IMR-90 (cell line): ENCODE data around the gene LDLRAD4. TPM values are rescaled to one million over a fixed set of nuclear protein-coding genes. Genes with fewer than 3 reads are reported as not detected.

Source experiments
- ATAC-seq: fragments of 200-7000 bp; cut with Tn5 transposase; 2 replicates; pipeline ENCODE4 v1.9.1; 2020; ENCODE audit warnings: low read depth, mild to moderate bottlenecking, moderate library complexity
- BruUV-seq: library from RNA; stranded (reverse); fragments of 400-500 nt; replicated peaks from 2 replicates; lab custom pipeline; 2021; lab: Mats Ljungman, UMichigan
- CTCF ChIA-PET: fragments of 300-600 bp; formaldehyde crosslinking; extraction: SDS; loops from one replicate; lab custom pipeline; 2021; ENCODE audit warnings: antibody characterized with exemption; lab: Yijun Ruan, JAX
- POLR2A ChIA-PET: fragments of 300-600 bp; sonication (Branson Sonifier 250); formaldehyde crosslinking; loops from one replicate; lab custom pipeline; 2022; ENCODE audit warnings: antibody characterized with exemption; ENCODE audit not compliant: unreplicated experiment; lab: Charles Lee
- DNase-seq: peaks from one replicate; pipeline ENCODE4 v3.0.0; 2013
- H2AFZ ChIP-seq: replicated peaks from 2 replicates; pipeline ENCODE3; 2013; ENCODE audit warnings: low read length, mild to moderate bottlenecking; ENCODE audit not compliant: poor library complexity
- H2AK5ac ChIP-seq: 2 replicates; pipeline ENCODE4 v1.6.1; 2013; ENCODE audit warnings: low read depth, low read length, inconsistent platforms
- H2AK9ac ChIP-seq: replicated peaks from 2 replicates; pipeline ENCODE3; 2013; ENCODE audit warnings: mild to moderate bottlenecking, low read depth, low read length, moderate library complexity; ENCODE audit not compliant: poor library complexity
- H2BK120ac ChIP-seq: 2 replicates; pipeline ENCODE4 v1.6.1; 2013; ENCODE audit warnings: low read depth, low read length, inconsistent platforms
- H2BK15ac ChIP-seq: 3 replicates; pipeline ENCODE4 v1.6.1; 2013; ENCODE audit warnings: low read depth, low read length, inconsistent platforms
- H2BK20ac ChIP-seq: 2 replicates; pipeline ENCODE4 v1.6.1; 2013; ENCODE audit warnings: low read depth, mild to moderate bottlenecking, inconsistent platforms, low read length, moderate library complexity
- H2BK5ac ChIP-seq: 2 replicates; pipeline ENCODE4 v1.6.1; 2013; ENCODE audit warnings: mild to moderate bottlenecking, low read depth, low read length, inconsistent platforms; ENCODE audit not compliant: poor library complexity, severe bottlenecking
- H3K14ac ChIP-seq: replicated peaks from 2 replicates; pipeline ENCODE4 v1.6.1; 2013; ENCODE audit warnings: low read depth, low read length, inconsistent platforms
- H3K18ac ChIP-seq: 2 replicates; pipeline ENCODE4 v1.6.1; 2013; ENCODE audit warnings: low read depth, low read length, control low read depth
- H3K23ac ChIP-seq: 2 replicates; pipeline ENCODE4 v1.6.1; 2013; ENCODE audit warnings: low read depth, low read length, inconsistent platforms
- H3K27ac ChIP-seq: 2 replicates; pipeline ENCODE4 v1.5.1; 2013; ENCODE audit warnings: mild to moderate bottlenecking, control low read depth, low read length; ENCODE audit not compliant: insufficient read depth
- H3K27me3 ChIP-seq: 2 replicates; pipeline ENCODE4 v1.6.1; 2013; ENCODE audit warnings: low read length; ENCODE audit not compliant: control insufficient read depth, insufficient read depth
- H3K36me3 ChIP-seq: 2 replicates; pipeline ENCODE4 v1.6.1; 2013; ENCODE audit warnings: low read length, mixed read lengths; ENCODE audit not compliant: control insufficient read depth, insufficient read depth
- H3K4ac ChIP-seq: 2 replicates; pipeline ENCODE4 v1.6.1; 2013; ENCODE audit warnings: low read depth, low read length, inconsistent platforms
- H3K4me1 ChIP-seq: 2 replicates; pipeline ENCODE4 v1.6.1; 2013; ENCODE audit warnings: low read length, mixed read lengths; ENCODE audit not compliant: control insufficient read depth, insufficient read depth
- H3K4me2 ChIP-seq: 2 replicates; pipeline ENCODE4 v1.6.1; 2013; ENCODE audit warnings: low read depth, mild to moderate bottlenecking, control low read depth, low read length, moderate library complexity
- H3K4me3 ChIP-seq: 2 replicates; pipeline ENCODE4 v1.5.1; 2013; ENCODE audit warnings: low read depth, mild to moderate bottlenecking, control low read depth, low read length, moderate library complexity; ENCODE audit not compliant: insufficient read depth
- H3K56ac ChIP-seq: 2 replicates; pipeline ENCODE4 v1.6.1; 2013; ENCODE audit warnings: low read length, inconsistent platforms; ENCODE audit not compliant: insufficient read depth; ENCODE audit errors: extremely low read depth
- H3K79me1 ChIP-seq, 2 experiments: 2 replicates each; pipeline ENCODE4 v1.6.1; 2013; ENCODE audit warnings: low read length in 2 of 2, inconsistent platforms in 1 of 2, low read depth in 1 of 2
- H3K9ac ChIP-seq: 2 replicates; pipeline ENCODE4 v1.6.1; 2013; ENCODE audit warnings: low read depth, low read length, control low read depth
- H3K9me1 ChIP-seq: 2 replicates; pipeline ENCODE4 v1.6.1; 2013; ENCODE audit warnings: low read length, inconsistent platforms; ENCODE audit not compliant: insufficient read depth
- H3K9me3 ChIP-seq: 2 replicates; pipeline ENCODE4 v1.6.1; 2013; ENCODE audit warnings: low read length; ENCODE audit not compliant: control insufficient read depth, insufficient read depth
- H4K20me1 ChIP-seq: 2 replicates; pipeline ENCODE4 v1.6.1; 2013; ENCODE audit warnings: low read length, inconsistent platforms; ENCODE audit not compliant: insufficient read depth
- H4K5ac ChIP-seq: 2 replicates; pipeline ENCODE4 v1.6.1; 2013; ENCODE audit warnings: mild to moderate bottlenecking, low read depth, low read length, control low read depth
- H4K8ac ChIP-seq, 2 experiments: 2 replicates each; pipeline ENCODE4 v1.6.1; 2013; ENCODE audit warnings: low read depth in 2 of 2, low read length in 2 of 2, control low read depth in 1 of 2, inconsistent platforms in 1 of 2
- H4K91ac ChIP-seq: 2 replicates; pipeline ENCODE4 v1.6.1; 2013; ENCODE audit warnings: low read depth, low read length, inconsistent platforms; ENCODE audit not compliant: insufficient read depth
- NFE2L2 ChIP-seq: fragments of 150-350 bp; IDR thresholded peaks from 2 replicates; pipeline ENCODE4 v1.6.1; 2016; ENCODE audit warnings: low read depth, mild to moderate bottlenecking, low read length
- POLR2A ChIP-seq: IDR thresholded peaks from 2 replicates; pipeline ENCODE4 v1.6.1; 2012; ENCODE audit warnings: mild to moderate bottlenecking, low read depth, low read length
- RAD21 ChIP-seq: IDR thresholded peaks from 2 replicates; pipeline ENCODE4 v1.6.1; 2012; ENCODE audit warnings: low read length, improper control_type of control experiment
- RFX5 ChIP-seq: IDR thresholded peaks from 2 replicates; pipeline ENCODE4 v1.8.0; 2012; ENCODE audit warnings: low read depth, mild to moderate bottlenecking, low read length, moderate library complexity
- WGBS, 2 experiments: methylation state at CpG; one replicate each; pipeline versions ENCODE4 v1.1.5 to v1.1.7; 2013; ENCODE audit warnings: missing lambda C conversion rate in 2 of 2; ENCODE audit not compliant: insufficient read length in 1 of 2; ENCODE audit errors: extremely low coverage in 2 of 2; 5-methylcytosine and 5-hydroxymethylcytosine counted together
- dilution Hi-C: fragments of 300-500 bp; cut with HindIII; formaldehyde crosslinking; loops from one replicate; pipeline ENCODE4 v1.14.3; 2018; ENCODE audit warnings: low sequenced_read_pairs; ENCODE audit not compliant: unreplicated experiment
- in situ Hi-C: fragments of 300-500 bp; cut with MboI; formaldehyde crosslinking; loops from 3 replicates; pipeline ENCODE4 v1.14.3; 2019; ENCODE audit warnings: low sequenced_read_pairs, inconsistent platforms, mixed read lengths
- intact Hi-C: fragments of 100-400 bp; cut with micrococcal nuclease; formaldehyde crosslinking; loops from 2 replicates; pipeline ENCODE4 v1.10.0; 2022
- polyA plus RNA-seq, 3 experiments: library from polyadenylated mRNA; depleted of rRNA; stranded (reverse); fragments of >200 nt; gene quantifications; 2 replicates each; pipeline ENCODE4 v1.2.3, GENCODE V29; 2012; ENCODE audit warnings: low replicate concordance in 1 of 3
- total RNA-seq: library from RNA; depleted of rRNA; stranded (reverse); fragments of >200 nt; gene quantifications from 2 replicates; pipeline ENCODE4 v1.2.3, GENCODE V29; 2012
- TF ChIP-seq, protein P1 (sequence below): fragments of 150-350 bp; IDR thresholded peaks from 2 replicates; pipeline ENCODE4 v1.6.1; 2016; ENCODE audit warnings: low read depth, mild to moderate bottlenecking, low read length, moderate library complexity, borderline replicate concordance
- TF ChIP-seq, protein P2 (sequence below): fragments of 150-350 bp; IDR thresholded peaks from 2 replicates; pipeline ENCODE4 v1.6.1; 2017; ENCODE audit warnings: mild to moderate bottlenecking, antibody characterized with exemption, low read length, low read depth

The LDLRAD4 gene
- total and polyA plus RNA-seq, 2 of the 4 experiments (the other 2 are of a cell fraction), result not detected

DNA sequence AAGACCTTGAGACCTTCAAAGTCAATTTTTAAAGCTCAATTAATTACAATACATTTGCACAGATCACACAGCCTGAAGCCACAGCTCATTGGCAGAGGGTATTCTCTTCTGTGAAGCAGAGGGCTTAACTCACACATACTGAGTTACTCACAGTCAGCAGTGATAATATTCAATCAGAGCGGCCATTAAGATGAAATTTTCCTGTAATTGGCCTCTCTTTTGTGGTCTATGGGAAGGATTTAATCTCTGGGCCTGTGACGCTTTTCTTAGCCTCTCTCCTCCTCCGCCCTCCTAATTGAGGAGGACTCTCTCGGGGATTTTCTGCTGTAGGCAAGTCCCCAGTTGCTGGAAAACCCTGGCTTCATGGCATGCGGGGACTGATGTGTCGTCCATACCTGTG is 12.3 kb upstream of the LDLRAD4 start:
- no peak overlapping the region for H4K8ac ChIP-seq
- no peaks in the 10 kb centered on the region for H3K36me3 ChIP-seq
- no peak overlapping the region for H2AFZ ChIP-seq
- H3K56ac ChIP-seq, result no peak overlapping the region
- no peak overlapping the region for H2BK15ac ChIP-seq
- no peaks in the 10 kb centered on the region for H3K9me3 ChIP-seq
- no TSS peak for BruUV-seq
- no peak overlapping the region for H2BK120ac ChIP-seq
- no peak overlapping the region for H2AK9ac ChIP-seq
- no peak overlapping the region for H4K5ac ChIP-seq
- H2AK5ac ChIP-seq, result no peak overlapping the region
- in situ Hi-C loops (no loop called here), dilution Hi-C loops (no loop called here), intact Hi-C loops (no loop called here)
- H3K4me1 ChIP-seq, result no peaks in the 10 kb centered on the region
- H3K14ac ChIP-seq, result no peak overlapping the region
- H3K18ac ChIP-seq, result no peak overlapping the region
- no peak overlapping the region for H2BK5ac ChIP-seq
- no CpG with 5 or more reads among the region's 6 CpGs for WGBS, 2 experiments
- H2BK20ac ChIP-seq, result no peak overlapping the region
- TF ChIP-seq, protein P1, sequence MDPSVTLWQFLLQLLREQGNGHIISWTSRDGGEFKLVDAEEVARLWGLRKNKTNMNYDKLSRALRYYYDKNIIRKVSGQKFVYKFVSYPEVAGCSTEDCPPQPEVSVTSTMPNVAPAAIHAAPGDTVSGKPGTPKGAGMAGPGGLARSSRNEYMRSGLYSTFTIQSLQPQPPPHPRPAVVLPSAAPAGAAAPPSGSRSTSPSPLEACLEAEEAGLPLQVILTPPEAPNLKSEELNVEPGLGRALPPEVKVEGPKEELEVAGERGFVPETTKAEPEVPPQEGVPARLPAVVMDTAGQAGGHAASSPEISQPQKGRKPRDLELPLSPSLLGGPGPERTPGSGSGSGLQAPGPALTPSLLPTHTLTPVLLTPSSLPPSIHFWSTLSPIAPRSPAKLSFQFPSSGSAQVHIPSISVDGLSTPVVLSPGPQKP, result no peak
- TF ChIP-seq NFE2L2 (no peak), POLR2A (no peak), RAD21 (no peak), RFX5 (no peak)
- TF ChIP-seq, protein P2, sequence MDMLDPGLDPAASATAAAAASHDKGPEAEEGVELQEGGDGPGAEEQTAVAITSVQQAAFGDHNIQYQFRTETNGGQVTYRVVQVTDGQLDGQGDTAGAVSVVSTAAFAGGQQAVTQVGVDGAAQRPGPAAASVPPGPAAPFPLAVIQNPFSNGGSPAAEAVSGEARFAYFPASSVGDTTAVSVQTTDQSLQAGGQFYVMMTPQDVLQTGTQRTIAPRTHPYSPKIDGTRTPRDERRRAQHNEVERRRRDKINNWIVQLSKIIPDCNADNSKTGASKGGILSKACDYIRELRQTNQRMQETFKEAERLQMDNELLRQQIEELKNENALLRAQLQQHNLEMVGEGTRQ, result no peak
- no peak overlapping the region for H4K91ac ChIP-seq
- no peak overlapping the region for H3K4me2 ChIP-seq
- peaks cover 12% of the 10 kb centered on the region for H3K27me3 ChIP-seq
- H3K4me3 ChIP-seq, result no peak overlapping the region
- H4K20me1 ChIP-seq, result no peaks in the 10 kb centered on the region
- no peak for DNase-seq
- ChIA-PET CTCF (interaction anchor here (0.9 kb wide), 1 partner anchor 14 kb away, joined by 4 read pairs; no protein-coding TSS in a partner anchor), POLR2A (no interaction called here)
- H3K79me1 ChIP-seq, result no peaks in the 10 kb centered on the region
- no peak for ATAC-seq
- H3K9me1 ChIP-seq, result no peaks in the 10 kb centered on the region
- no peak overlapping the region for H3K23ac ChIP-seq
- no peak overlapping the region for H3K4ac ChIP-seq
- no peak overlapping the region for H3K9ac ChIP-seq
- no peak overlapping the region for H3K27ac ChIP-seq
